Upper lobe of right lung (tissue), 1 donor: ENCODE data around the gene SRGAP2C. TPM values are rescaled to one million over a fixed set of nuclear protein-coding genes. Genes with fewer than 3 reads are reported as not detected.
"Not testable (repeated sequence)": the region's sequence is repeated elsewhere in the genome, so short reads cannot be mapped to it uniquely, and the experiment has no call there.

Source experiments
- ATAC-seq: fragments of 200-7000 bp; cut with Tn5 transposase; one replicate; pipeline ENCODE4 v1.9.1; 2020; ENCODE audit warnings: mild to moderate bottlenecking, moderate library complexity
- DNase-seq: peaks from one replicate; pipeline ENCODE4 v3.0.0-alpha.2; 2020
- H3K27ac ChIP-seq: fragments of 200-600 bp; one replicate; pipeline ENCODE4 v1.8.0; 2022
- H3K27me3 ChIP-seq: fragments of 200-600 bp; one replicate; pipeline ENCODE4 v1.8.0; 2022; ENCODE audit warnings: mild to moderate bottlenecking
- H3K36me3 ChIP-seq: fragments of 200-600 bp; one replicate; pipeline ENCODE4 v1.8.0; 2022
- H3K4me1 ChIP-seq: fragments of 200-600 bp; one replicate; pipeline ENCODE4 v1.8.0; 2022
- H3K4me3 ChIP-seq: fragments of 200-600 bp; one replicate; pipeline ENCODE4 v1.8.0; 2022; ENCODE audit warnings: mild to moderate bottlenecking
- H3K9me3 ChIP-seq: fragments of 200-600 bp; one replicate; pipeline ENCODE4 v1.8.0; 2022
- intact Hi-C: fragments of 100-400 bp; cut with DNase I; formaldehyde crosslinking; loops from one replicate; pipeline ENCODE4 v1.11.0; 2022
- total RNA-seq: library from RNA; stranded (reverse); fragmentation: NEBNext Ultra II Directional; extraction: Animal tissue kit (Norgen Biotek cat#: 25700); gene quantifications from one replicate; pipeline ENCODE4 v1.2.1, GENCODE V29; 2021
- donor health status: DM: no; HTN: yes; CAD: no; lungs with severe emphysema.

The SRGAP2C gene
- total RNA-seq, 1 donor from 2014 or later: 36.0 TPM

- H3K27ac ChIP-seq, DNase-seq, H3K4me3 ChIP-seq, H3K9me3 ChIP-seq, H3K36me3 ChIP-seq, ATAC-seq, intact Hi-C loops, H3K27me3 ChIP-seq, H3K4me1 ChIP-seq: not testable (repeated sequence)
These were observed 140.0 kb downstream of the SRGAP2C start for GRCh38 chr1:121324726-121325125.

GRCh38 chr1:121332141-121332540 lies 147.4 kb downstream of the SRGAP2C start:
- H3K9me3 ChIP-seq, intact Hi-C loops, H3K4me3 ChIP-seq, H3K27ac ChIP-seq, ATAC-seq, H3K27me3 ChIP-seq, DNase-seq, H3K4me1 ChIP-seq, H3K36me3 ChIP-seq: not testable (repeated sequence)

DNA sequence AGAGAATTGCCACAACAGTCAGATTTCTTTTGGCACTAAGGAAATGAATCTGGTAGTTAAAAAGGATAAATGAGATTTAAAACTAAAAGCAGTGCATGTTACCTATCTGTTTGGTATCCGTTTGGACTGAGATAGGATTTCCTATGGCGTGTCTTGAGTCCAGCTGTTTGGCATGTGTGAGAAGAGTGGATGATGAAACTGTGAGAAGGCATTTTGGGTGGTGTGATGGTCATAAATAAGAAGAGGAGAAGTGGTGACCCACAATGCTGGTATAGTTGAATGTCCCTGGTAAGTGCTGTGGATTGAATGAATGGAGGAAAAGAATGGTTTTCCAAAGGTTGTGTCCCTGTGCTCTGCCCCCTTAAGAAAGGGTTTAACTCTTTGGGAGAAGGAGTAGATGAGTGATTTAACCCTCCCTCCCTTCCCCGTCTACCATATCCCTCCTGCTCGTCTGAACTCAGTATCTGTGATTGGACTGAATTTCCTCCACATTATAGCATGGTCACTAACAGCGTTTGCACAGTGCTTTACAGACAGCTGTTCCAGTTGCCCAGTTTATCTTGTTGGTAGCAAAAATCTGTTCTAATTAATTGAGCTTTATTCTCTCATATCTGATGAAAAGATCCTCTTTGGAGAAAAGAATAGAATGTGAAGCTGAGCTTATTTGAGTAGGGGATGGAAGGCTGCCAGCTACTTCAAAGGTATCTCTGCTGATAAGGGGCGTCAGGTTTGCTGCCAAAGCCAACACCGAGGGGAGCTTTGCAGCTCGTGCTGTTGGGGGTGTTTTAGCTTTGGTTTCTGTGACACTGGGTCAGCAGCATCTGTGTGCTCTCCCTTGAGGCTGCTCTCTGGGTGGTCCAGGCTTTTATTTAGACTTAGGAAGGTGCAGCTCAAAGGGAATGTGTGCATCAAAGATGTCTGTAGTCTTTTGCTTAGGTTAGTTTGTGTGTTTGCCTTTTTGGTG lies 148.1 kb downstream of the SRGAP2C start:
- H3K9me3 ChIP-seq, H3K4me3 ChIP-seq, H3K4me1 ChIP-seq, intact Hi-C loops, ATAC-seq, H3K36me3 ChIP-seq, DNase-seq, H3K27me3 ChIP-seq, H3K27ac ChIP-seq: not testable (repeated sequence)

DNA sequence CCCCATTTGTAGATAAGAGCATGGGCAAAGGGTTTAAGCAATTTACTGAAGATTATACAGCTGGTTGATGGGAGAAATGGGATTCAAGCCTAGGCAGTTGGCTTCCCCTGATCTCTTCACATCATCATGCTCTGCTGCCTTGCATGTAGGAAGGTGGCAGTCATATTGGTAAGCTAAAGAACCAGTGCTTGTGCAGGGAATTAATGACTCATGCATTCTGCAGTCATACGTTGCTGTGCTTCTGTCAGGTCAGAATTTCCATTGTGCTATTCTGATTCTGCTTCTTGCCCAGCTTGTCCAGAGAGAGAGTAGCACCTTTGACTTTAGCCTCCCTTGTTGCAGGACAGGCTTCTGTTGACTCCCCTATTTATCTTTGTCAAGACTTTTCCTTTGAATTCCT lies 153.2 kb downstream of the SRGAP2C start:
- intact Hi-C loops, ATAC-seq, H3K9me3 ChIP-seq, H3K4me1 ChIP-seq, H3K36me3 ChIP-seq, DNase-seq, H3K27ac ChIP-seq, H3K4me3 ChIP-seq, H3K27me3 ChIP-seq: not testable (repeated sequence)

DNA sequence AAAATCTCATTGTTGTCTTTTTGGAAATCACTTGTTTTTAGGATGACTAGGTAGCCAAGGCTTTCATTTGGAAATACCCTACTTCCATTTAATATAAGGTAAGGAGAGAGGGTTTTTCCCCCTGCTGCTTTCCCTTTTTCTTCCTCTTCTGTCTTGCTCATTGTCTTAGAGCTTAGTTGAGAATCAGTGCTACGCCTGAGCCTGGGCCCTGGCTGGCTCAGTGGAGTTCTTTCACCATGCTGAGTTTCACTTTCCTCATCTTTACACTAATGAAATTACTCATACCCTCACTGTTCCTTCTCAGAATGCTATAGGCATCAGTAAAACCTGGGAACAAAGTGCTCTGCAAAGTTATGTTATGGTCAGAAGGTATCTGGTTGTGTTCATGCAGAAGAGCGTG lies 154.8 kb downstream of the SRGAP2C start:
- DNase-seq, intact Hi-C loops, H3K27ac ChIP-seq, H3K27me3 ChIP-seq, H3K4me3 ChIP-seq, H3K9me3 ChIP-seq, H3K4me1 ChIP-seq, H3K36me3 ChIP-seq: not testable (repeated sequence)
- peak; percentile 29 for ATAC-seq

DNA sequence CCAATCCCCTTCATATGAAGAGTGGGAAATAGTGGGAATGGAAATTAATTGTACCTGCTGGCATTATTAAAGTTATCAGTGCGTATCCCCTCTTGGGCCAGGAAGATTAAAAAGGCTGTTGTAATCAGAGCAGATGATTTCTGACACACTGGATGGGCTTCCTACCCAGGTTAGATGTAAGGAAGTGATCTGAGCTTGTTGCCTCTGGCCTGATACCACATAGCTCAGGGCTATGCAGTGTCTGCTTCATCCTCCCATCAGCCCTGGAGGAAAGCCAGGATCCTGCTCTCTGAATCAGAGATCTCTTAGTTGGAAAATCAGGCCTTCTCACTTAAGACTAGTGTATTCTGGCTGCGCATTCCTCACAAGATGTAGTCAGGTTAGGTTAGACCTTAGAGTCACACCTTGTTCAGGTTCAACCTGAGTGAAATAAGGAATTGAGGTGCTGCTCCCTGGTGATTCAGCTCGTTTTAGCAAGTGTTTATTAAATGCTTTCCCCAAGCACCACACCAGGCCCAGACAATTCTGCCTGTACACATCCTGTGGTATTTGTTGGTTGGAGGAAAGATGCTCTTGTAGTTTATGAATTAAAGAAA lies 158.6 kb downstream of the SRGAP2C start:
- H3K27ac ChIP-seq, intact Hi-C loops, H3K4me3 ChIP-seq, H3K36me3 ChIP-seq, H3K9me3 ChIP-seq, H3K27me3 ChIP-seq, DNase-seq, H3K4me1 ChIP-seq: not testable (repeated sequence)
- ATAC-seq: peak; percentile 63

- H3K27ac ChIP-seq, H3K4me1 ChIP-seq, H3K9me3 ChIP-seq, DNase-seq, H3K27me3 ChIP-seq, ATAC-seq, H3K36me3 ChIP-seq, H3K4me3 ChIP-seq, intact Hi-C loops: not testable (repeated sequence)
These were observed 159.6 kb downstream of the SRGAP2C start for GRCh38 chr1:121344355-121344754.

GRCh38 chr1:121346654-121347053 lies 161.9 kb downstream of the SRGAP2C start:
- H3K27ac ChIP-seq, H3K27me3 ChIP-seq, H3K4me1 ChIP-seq, H3K9me3 ChIP-seq, H3K4me3 ChIP-seq, H3K36me3 ChIP-seq, intact Hi-C loops, DNase-seq: not testable (repeated sequence)
- ATAC-seq: peak; percentile 20

DNA sequence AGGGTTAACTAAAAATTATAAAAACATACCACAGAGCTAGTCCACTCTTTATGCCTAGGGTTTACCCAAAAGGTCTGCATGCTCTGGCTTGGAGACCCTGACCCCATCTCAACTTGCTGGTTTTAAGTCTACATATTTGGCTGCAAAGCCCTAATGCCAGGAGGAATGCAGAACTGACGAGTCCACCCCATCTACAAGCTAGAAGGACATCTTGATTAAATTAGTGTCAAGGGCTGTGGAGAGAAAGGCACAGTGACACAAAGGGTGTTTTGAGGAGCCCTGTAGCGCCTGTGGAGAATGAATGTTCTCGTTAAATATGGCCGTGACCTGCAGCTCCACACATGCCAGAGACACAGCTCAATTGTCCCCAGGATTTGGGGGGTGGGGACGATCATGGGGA lies 162.7 kb downstream of the SRGAP2C start:
- not testable (repeated sequence) for DNase-seq, ATAC-seq

DNA sequence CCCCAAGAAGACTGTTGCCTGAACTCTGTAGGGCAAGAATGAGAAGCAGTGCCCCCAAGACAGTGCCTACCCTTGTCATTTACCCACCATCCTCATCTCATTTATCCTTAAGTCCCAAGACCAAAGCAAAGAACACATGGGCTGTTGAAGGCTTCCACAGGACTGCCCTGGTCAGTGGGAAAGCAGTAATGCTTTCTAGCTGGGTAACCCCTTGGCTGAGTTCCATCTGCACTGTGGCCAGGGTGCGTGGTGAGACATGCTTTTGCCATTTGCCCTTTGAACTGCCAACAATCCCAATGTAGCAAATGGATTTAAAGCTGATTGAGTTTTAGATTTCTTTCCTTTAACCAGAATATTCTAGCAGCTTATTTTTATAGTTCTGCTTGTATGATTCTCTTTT lies 163.3 kb downstream of the SRGAP2C start:
- H3K4me1 ChIP-seq, intact Hi-C loops, H3K9me3 ChIP-seq, DNase-seq, H3K36me3 ChIP-seq, H3K4me3 ChIP-seq, H3K27ac ChIP-seq, ATAC-seq, H3K27me3 ChIP-seq: not testable (repeated sequence)

More for the DNA sequence above, 162.7 kb downstream of the SRGAP2C start:
- H3K9me3 ChIP-seq, H3K27me3 ChIP-seq, H3K36me3 ChIP-seq, H3K4me3 ChIP-seq, H3K27ac ChIP-seq, H3K4me1 ChIP-seq, intact Hi-C loops: not testable (repeated sequence)

DNA sequence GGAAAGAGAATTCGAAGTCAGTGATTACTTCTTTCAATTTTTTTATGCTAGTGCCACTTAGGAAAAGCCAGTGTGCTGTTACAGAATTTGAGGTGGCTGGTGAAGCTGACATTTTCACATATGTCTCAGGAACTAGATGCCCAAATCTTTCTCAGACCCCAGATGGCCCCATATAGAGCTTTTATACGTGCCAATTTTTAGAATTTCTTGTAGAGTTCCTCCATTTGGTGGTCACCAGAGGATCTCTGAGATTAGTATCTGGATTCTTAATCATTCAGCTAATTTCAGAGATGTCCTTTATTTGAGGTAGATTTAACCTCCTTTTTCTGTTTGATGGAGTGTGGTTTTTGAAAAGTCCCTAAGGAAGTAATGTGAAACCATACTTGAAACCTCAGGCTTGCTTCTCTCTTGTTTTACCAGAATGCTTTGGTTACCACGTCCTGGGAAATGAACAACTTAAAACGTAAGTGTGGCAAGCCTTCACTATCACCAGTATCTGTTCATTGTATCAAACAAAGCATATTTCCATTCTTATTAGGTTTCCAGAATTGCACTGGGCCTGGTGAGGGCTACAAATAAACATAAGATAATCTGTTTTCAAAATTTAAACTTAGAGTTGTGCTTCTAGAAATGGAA lies 164.7 kb downstream of the SRGAP2C start:
- H3K27me3 ChIP-seq, H3K9me3 ChIP-seq, H3K4me3 ChIP-seq, DNase-seq, H3K27ac ChIP-seq, H3K36me3 ChIP-seq, intact Hi-C loops, H3K4me1 ChIP-seq, ATAC-seq: not testable (repeated sequence)

DNA sequence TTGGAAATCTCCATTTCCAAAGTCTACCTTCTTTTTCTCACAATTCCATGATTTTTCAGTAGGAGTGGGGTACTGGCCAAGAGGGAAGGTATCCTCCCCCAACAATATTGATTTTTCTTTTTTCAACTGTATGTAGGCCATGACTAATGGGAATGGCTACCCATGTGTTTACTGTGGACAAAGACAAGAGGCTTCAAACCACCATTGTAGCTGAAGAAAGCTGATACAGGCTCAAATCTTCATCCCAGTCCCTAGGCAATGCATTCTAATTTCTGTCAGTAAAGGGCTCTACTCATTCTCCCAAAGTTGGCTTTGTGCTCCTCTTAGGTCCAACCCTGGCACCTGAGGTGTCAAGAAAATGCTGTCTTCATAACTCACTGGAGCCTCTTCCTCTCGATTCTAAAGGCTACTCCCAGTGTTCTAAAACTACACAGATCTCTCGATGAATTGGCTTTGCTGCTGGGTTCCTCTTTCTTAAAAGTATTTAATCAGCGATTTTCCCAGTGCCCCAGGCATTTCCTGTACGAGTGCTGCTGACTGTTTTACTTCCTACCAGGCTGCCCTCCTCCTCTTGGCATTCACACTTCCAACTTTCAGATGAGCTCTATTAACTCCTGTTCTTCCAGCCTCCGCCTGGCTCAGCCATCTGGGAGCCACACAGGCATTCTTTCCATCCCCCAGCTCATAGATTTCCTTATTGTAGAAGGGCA lies 171.1 kb downstream of the SRGAP2C start:
- ATAC-seq: peak; percentile 78
- H3K36me3 ChIP-seq, H3K4me3 ChIP-seq, H3K9me3 ChIP-seq, H3K4me1 ChIP-seq, DNase-seq, H3K27ac ChIP-seq, H3K27me3 ChIP-seq, intact Hi-C loops: not testable (repeated sequence)

DNA sequence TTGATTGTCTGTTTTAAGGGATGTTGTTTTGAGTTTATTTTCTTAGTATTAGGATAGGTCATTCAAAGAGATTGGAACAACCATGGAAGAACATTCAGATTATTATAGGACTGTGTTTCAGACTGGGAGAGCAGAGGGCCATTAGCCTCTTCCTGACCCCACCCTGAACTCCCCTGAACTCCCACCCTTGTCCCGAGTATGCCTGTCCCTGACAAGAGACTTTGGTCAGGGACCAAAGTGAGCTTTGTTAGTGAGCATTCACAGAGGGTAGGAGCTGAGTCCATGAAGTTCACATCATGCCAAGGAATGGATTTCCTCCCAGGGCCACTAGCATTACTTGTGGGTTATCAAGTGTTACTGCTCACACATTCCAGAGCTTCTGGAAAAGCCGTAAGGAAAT lies 172.0 kb downstream of the SRGAP2C start:
- H3K27ac ChIP-seq, intact Hi-C loops, ATAC-seq, H3K4me1 ChIP-seq, DNase-seq, H3K9me3 ChIP-seq, H3K27me3 ChIP-seq, H3K4me3 ChIP-seq, H3K36me3 ChIP-seq: not testable (repeated sequence)
